Esophagus muscularis mucosa (tissue), 4 donors: ENCODE data around the gene PVR. TPM values are rescaled to one million over a fixed set of nuclear protein-coding genes. Genes with fewer than 3 reads are reported as not detected.

ENCODE experiments used
- DNase-seq: peaks from one replicate; pipeline ENCODE4 v3.0.0-alpha.2; 2017; ENCODE audit errors: extremely low spot score
- H3K27ac ChIP-seq, 4 donors: fragments of 200-600 bp; sonication (generic); replicated peaks in 1 of 4; 1 replicate in 3 of 4; 2 replicates in 1 of 4; pipeline ENCODE4 v1.5.1; 2016 to 2019; ENCODE audit warnings: mild to moderate bottlenecking in 1 of 4
- H3K27me3 ChIP-seq, 4 donors: fragments of 200-600 bp; sonication (generic); one replicate each; pipeline versions ENCODE4 v1.5.1 to v1.6.0; 2016 to 2019
- H3K36me3 ChIP-seq, 4 donors: fragments of 200-600 bp; sonication (generic); one replicate each; pipeline ENCODE4 v1.5.1; 2016 to 2019
- H3K4me1 ChIP-seq, 4 donors: fragments of 200-600 bp; sonication (generic); one replicate each; pipeline ENCODE4 v1.5.1; 2016 to 2019
- H3K4me3 ChIP-seq, 4 donors: fragments of 200-600 bp; sonication (generic); 1 replicate in 2 of 4; 2 replicates in 2 of 4; pipeline ENCODE4 v1.5.1; 2016 to 2019; ENCODE audit warnings: mild to moderate bottlenecking in 4 of 4, moderate library complexity in 1 of 4
- H3K9me3 ChIP-seq, 4 donors: fragments of 200-600 bp; sonication (generic); 1 replicate in 3 of 4; 2 replicates in 1 of 4; pipeline ENCODE4 v1.5.1; 2016 to 2019
- CTCF ChIP-seq, 3 experiments: fragments of 200-600 bp in 2 of 3; fragments of 450-650 bp in 1 of 3; sonication (generic) in 2 of 3; IDR thresholded peaks; one replicate each; pipeline ENCODE4 v1.5.1; 2017 to 2019; ENCODE audit warnings: antibody characterized with exemption in 3 of 3, mild to moderate bottlenecking in 2 of 3, moderate library complexity in 1 of 3
- EP300 ChIP-seq: sonication (generic); formaldehyde crosslinking; IDR thresholded peaks from one replicate; pipeline ENCODE4 v1.6.1; 2017; ENCODE audit warnings: antibody characterized with exemption
- POLR2A ChIP-seq: fragments of 450-650 bp; IDR thresholded peaks from one replicate; pipeline ENCODE4 v1.6.1; 2017; ENCODE audit warnings: antibody characterized with exemption, moderate library complexity, mild to moderate bottlenecking, low read depth
- POLR2AphosphoS5 ChIP-seq, 2 donors: sonication (generic); formaldehyde crosslinking; IDR thresholded peaks; one replicate each; pipeline ENCODE4 v1.6.1; 2017; ENCODE audit warnings: antibody characterized with exemption in 2 of 2
- WGBS: methylation state at CpG from one replicate; pipeline ENCODE4 v1.1.5; 2018; 5-methylcytosine and 5-hydroxymethylcytosine counted together
- intact Hi-C: fragments of 100-400 bp; cut with DNase I; formaldehyde crosslinking; loops from one replicate; pipeline ENCODE4 v1.15.1; 2023
- total RNA-seq, 4 donors: library from RNA; depleted of rRNA; stranded (reverse); fragments of >200 nt; gene quantifications; one replicate each; pipeline versions ENCODE4 v1.1.0 to v1.2.1, GENCODE V29; 2016

The PVR gene
- total RNA-seq, 4 donors from 2014 or later: 20.8 to 58.3 (median 49.0) TPM

GRCh38 chr19:44702551-44703176 is 59.0 kb downstream of the PVR start:
- H3K36me3 ChIP-seq: no peaks in the 10 kb centered on the region
- peaks cover 0 to 14% (median 0%) of the 10 kb centered on the region in 4 donors for H3K27me3 ChIP-seq
- 89% methylated on average over 12 of the region's 17 CpGs for WGBS
- no peaks in the 10 kb centered on the region for H3K9me3 ChIP-seq
- H3K4me1 ChIP-seq: no peaks in the 10 kb centered on the region
- TF ChIP-seq POLR2A (no peak), EP300 (no peak)
- DNase-seq: no peak
- no peak overlapping the region for H3K4me3 ChIP-seq
- no peak overlapping the region for H3K27ac ChIP-seq
- intact Hi-C loops: no loop called here

GRCh38 chr19:44703336-44704078 is 59.8 kb downstream of the PVR start:
- Histone ChIP-seq H3K27ac (no peak overlapping the region), H3K4me1 (no peaks in the 10 kb centered on the region), H3K9me3 (no peaks in the 10 kb centered on the region), H3K4me3 (no peak overlapping the region), H3K27me3 (peaks cover 0 to 7% (median 0%) of the 10 kb centered on the region in 4 donors), H3K36me3 (no peaks in the 10 kb centered on the region)
- intact Hi-C loops: no loop called here
- WGBS: 89% methylated on average over 7 of the region's 28 CpGs
- DNase-seq: no peak
- TF ChIP-seq EP300: no peak
- TF ChIP-seq POLR2AphosphoS5 (IDR thresholded peaks at IDR 0.05): no peak

GRCh38 chr19:44704982-44705381 is 61.3 kb downstream of the PVR start:
- WGBS: 100% methylated on average over 1 of the region's 1 CpG
- no peak overlapping the region for H3K27ac ChIP-seq
- H3K27me3 ChIP-seq: no peaks in the 10 kb centered on the region
- H3K4me1 ChIP-seq: no peaks in the 10 kb centered on the region
- intact Hi-C loops: no loop called here
- no peak for TF ChIP-seq EP300
- no peak for TF ChIP-seq CTCF (IDR thresholded peaks at IDR 0.05)
- no peak for TF ChIP-seq POLR2AphosphoS5 (IDR thresholded peaks at IDR 0.05)
- no peak for TF ChIP-seq POLR2A
- no peak for DNase-seq
- H3K4me3 ChIP-seq: no peak overlapping the region
- no peaks in the 10 kb centered on the region for H3K36me3 ChIP-seq
- H3K9me3 ChIP-seq: no peaks in the 10 kb centered on the region

- H3K4me3 ChIP-seq: no peak overlapping the region
- H3K27ac ChIP-seq: no peak overlapping the region
- DNase-seq: no peak
- no peaks in the 10 kb centered on the region for H3K4me1 ChIP-seq
- H3K27me3 ChIP-seq: no peaks in the 10 kb centered on the region
- intact Hi-C loops: no loop called here
- no peaks in the 10 kb centered on the region for H3K36me3 ChIP-seq
- 92% methylated on average over 11 of the region's 12 CpGs for WGBS
- no peaks in the 10 kb centered on the region for H3K9me3 ChIP-seq
- no peak for TF ChIP-seq CTCF (IDR thresholded peaks at IDR 0.05)
- TF ChIP-seq POLR2AphosphoS5 (IDR thresholded peaks at IDR 0.05): no peak
- TF ChIP-seq POLR2A: no peak
- TF ChIP-seq EP300: no peak
Observed at GRCh38 chr19:44705502-44706010, 61.8 kb downstream of the PVR start.

- TF ChIP-seq POLR2A (no peak), CTCF (IDR thresholded peaks at IDR 0.05) (no peak), POLR2AphosphoS5 (IDR thresholded peaks at IDR 0.05) (no peak), EP300 (no peak)
- H3K27ac ChIP-seq: no peak overlapping the region
- H3K9me3 ChIP-seq: no peaks in the 10 kb centered on the region
- DNase-seq: no peak
- intact Hi-C loops: no loop called here
- no peak overlapping the region for H3K4me3 ChIP-seq
- 85% methylated on average over 3 of the region's 6 CpGs for WGBS
- no peaks in the 10 kb centered on the region for H3K36me3 ChIP-seq
- no peaks in the 10 kb centered on the region for H3K4me1 ChIP-seq
- no peaks in the 10 kb centered on the region for H3K27me3 ChIP-seq
Observed at GRCh38 chr19:44706506-44707236, 63.0 kb downstream of the PVR start.
